Aorta (tissue), 5 donors: ENCODE measurements around the gene PPFIA2. TPM values are rescaled to one million over a fixed set of nuclear protein-coding genes. Genes with fewer than 3 reads are reported as not detected.

ENCODE experiments used
- ATAC-seq: fragments of 200-7000 bp; cut with Tn5 transposase; one replicate; pipeline ENCODE4 v1.9.1; 2022; ENCODE audit warnings: moderate library complexity; ENCODE audit not compliant: low FRiP score
- DNase-seq, 2 donors: peaks; one replicate each; pipeline ENCODE4 v3.0.0-alpha.2; 2020
- H3K27ac ChIP-seq, 2 donors: one replicate each; pipeline ENCODE4 v1.5.1; 2013; ENCODE audit warnings: low read length in 2 of 2, mild to moderate bottlenecking in 2 of 2, moderate library complexity in 2 of 2, control low read depth in 1 of 2, inconsistent platforms in 1 of 2, low read depth in 1 of 2
- H3K27me3 ChIP-seq, 2 donors: one replicate each; pipeline ENCODE4 v1.6.1; 2013; ENCODE audit warnings: control low read depth in 1 of 2, low read length in 1 of 2, mild to moderate bottlenecking in 1 of 2, moderate library complexity in 1 of 2; ENCODE audit not compliant: insufficient read depth in 2 of 2, control insufficient read depth in 1 of 2
- H3K36me3 ChIP-seq, 2 donors: one replicate each; pipeline ENCODE4 v1.6.1; 2013; ENCODE audit warnings: control low read depth in 1 of 2, low read length in 1 of 2, mild to moderate bottlenecking in 1 of 2; ENCODE audit not compliant: insufficient read depth in 2 of 2, control insufficient read depth in 1 of 2
- H3K4me1 ChIP-seq, 2 donors: one replicate each; pipeline ENCODE4 v1.6.1; 2013; ENCODE audit warnings: low read length in 2 of 2, control low read depth in 1 of 2, mild to moderate bottlenecking in 1 of 2, moderate library complexity in 1 of 2; ENCODE audit not compliant: insufficient read depth in 2 of 2, control insufficient read depth in 1 of 2
- H3K4me3 ChIP-seq, 2 donors: one replicate each; pipeline ENCODE4 v1.5.1; 2013; ENCODE audit warnings: low read length in 2 of 2, control low read depth in 1 of 2, mild to moderate bottlenecking in 1 of 2
- H3K9me3 ChIP-seq: one replicate; pipeline ENCODE4 v1.6.1; 2013; ENCODE audit warnings: mild to moderate bottlenecking, low read length; ENCODE audit not compliant: control insufficient read depth
- WGBS, 2 donors: extraction: QIAGEN DNeasy Blood & Tissue Kit; methylation state at CpG; one replicate each; pipeline ENCODE4 v1.1.7; 2013; 5-methylcytosine and 5-hydroxymethylcytosine counted together
- intact Hi-C, 2 donors: fragments of 100-400 bp; cut with DNase I; formaldehyde crosslinking; loops; one replicate each; pipeline versions ENCODE4 v1.14.2 to v1.15.0; 2022
- polyA plus RNA-seq, 2 donors: library from polyadenylated mRNA; stranded (reverse); fragments of 200-250 nt; gene quantifications; one replicate each; pipeline ENCODE4 v1.2.3, GENCODE V29; 2013
- total RNA-seq, 2 donors: library from RNA; stranded (reverse); fragmentation: NEBNext Ultra II Directional; extraction: Animal tissue kit (Norgen Biotek cat#: 25700); gene quantifications; one replicate each; pipeline ENCODE4 v1.2.1, GENCODE V29; 2021
- donor health status: healthy with polysubstance abuse.
- donor health status: Bipolar disorder and iron deficiency.
- donor health status: DM: no; HTN: no; CAD: no.
- donor health status: DM: no; HTN: no; CAD: no.
- donor health status: DM: yes; HTN: yes; CAD: no.

Gene PPFIA2
- total and polyA plus RNA-seq, 4 donors = 5.4 to 46.6 (median 15.7) TPM

GRCh38 chr12:81327425-81327824, 431.7 kb downstream of the PPFIA2 start:
- Histone ChIP-seq H3K36me3 (no peaks in the 10 kb centered on the region), H3K9me3 (no peaks in the 10 kb centered on the region), H3K4me1 (no peaks in the 10 kb centered on the region), H3K27ac (no peak overlapping the region), H3K4me3 (no peak overlapping the region), H3K27me3 (no peaks in the 10 kb centered on the region)
- intact Hi-C loops = no loop called here
- no peak for ATAC-seq
- no peak for DNase-seq

GRCh38 chr12:81325086-81325485, 434.1 kb downstream of the PPFIA2 start:
- H3K4me3 ChIP-seq = no peak overlapping the region
- H3K27me3 ChIP-seq = no peaks in the 10 kb centered on the region
- H3K36me3 ChIP-seq = peaks cover 0 to 1% of the 10 kb centered on the region in 2 donors
- H3K27ac ChIP-seq = no peak overlapping the region
- H3K9me3 ChIP-seq = no peaks in the 10 kb centered on the region
- ATAC-seq (no peak), DNase-seq (no peak)
- no peaks in the 10 kb centered on the region for H3K4me1 ChIP-seq
- intact Hi-C loops = no loop called here

GRCh38 chr12:81314903-81315531, 444.1 kb downstream of the PPFIA2 start:
- intact Hi-C loops = no loop called here
- Histone ChIP-seq H3K36me3 (no peaks in the 10 kb centered on the region), H3K4me1 (no peaks in the 10 kb centered on the region), H3K9me3 (no peaks in the 10 kb centered on the region), H3K4me3 (no peak overlapping the region), H3K27ac (no peak overlapping the region), H3K27me3 (no peaks in the 10 kb centered on the region)
- no peak for DNase-seq
- WGBS, 2 donors = 87% methylated on average over 2 of the region's 2 CpGs
- ATAC-seq = no peak

GRCh38 chr12:81303935-81304334, 455.2 kb downstream of the PPFIA2 start:
- no peaks in the 10 kb centered on the region for H3K9me3 ChIP-seq
- no peak overlapping the region for H3K27ac ChIP-seq
- H3K27me3 ChIP-seq = no peaks in the 10 kb centered on the region
- ATAC-seq (no peak), DNase-seq (no peak)
- H3K36me3 ChIP-seq = no peaks in the 10 kb centered on the region
- H3K4me3 ChIP-seq = no peak overlapping the region
- H3K4me1 ChIP-seq = no peaks in the 10 kb centered on the region
- intact Hi-C loops = no loop called here
- WGBS, 2 donors = 91 to 93% methylated on average over 3 of the region's 3 CpGs

GRCh38 chr12:81300454-81300853, 458.7 kb downstream of the PPFIA2 start:
- Histone ChIP-seq H3K27ac (no peak overlapping the region), H3K4me3 (no peak overlapping the region), H3K36me3 (no peaks in the 10 kb centered on the region), H3K27me3 (no peaks in the 10 kb centered on the region), H3K4me1 (no peaks in the 10 kb centered on the region), H3K9me3 (no peaks in the 10 kb centered on the region)
- DNase-seq (no peak), ATAC-seq (no peak)
- WGBS, 2 donors = 49 to 52% methylated on average over 2 of the region's 2 CpGs
- intact Hi-C loops = no loop called here

- no peak for ATAC-seq
- intact Hi-C loops = no loop called here
Measured at GRCh38 chr12:81297601-81298000, 461.5 kb downstream of the PPFIA2 start.

GRCh38 chr12:81296556-81297305, 462.4 kb downstream of the PPFIA2 start:
- no peak for ATAC-seq
- no peak overlapping the region for H3K4me3 ChIP-seq
- H3K9me3 ChIP-seq = no peaks in the 10 kb centered on the region
- no peaks in the 10 kb centered on the region for H3K36me3 ChIP-seq
- DNase-seq = no peak
- H3K27ac ChIP-seq = no peak overlapping the region
- intact Hi-C loops = no loop called here
- H3K27me3 ChIP-seq = no peaks in the 10 kb centered on the region
- no peaks in the 10 kb centered on the region for H3K4me1 ChIP-seq
- 79 to 87% methylated on average over 2 of the region's 2 CpGs for WGBS, 2 donors

More at GRCh38 chr12:81297601-81298000, 461.5 kb downstream of the PPFIA2 start:
- H3K4me3 ChIP-seq = no peak overlapping the region
- no peak for DNase-seq
- H3K27me3 ChIP-seq = no peaks in the 10 kb centered on the region
- WGBS, 2 donors = 79 to 84% methylated on average over 3 of the region's 3 CpGs
- H3K4me1 ChIP-seq = no peaks in the 10 kb centered on the region
- no peaks in the 10 kb centered on the region for H3K9me3 ChIP-seq
- no peaks in the 10 kb centered on the region for H3K36me3 ChIP-seq
- H3K27ac ChIP-seq = no peak overlapping the region

- DNase-seq = no peak
- no peaks in the 10 kb centered on the region for H3K4me1 ChIP-seq
- H3K27me3 ChIP-seq = no peaks in the 10 kb centered on the region
- ATAC-seq = no peak
- H3K27ac ChIP-seq = no peak overlapping the region
- WGBS, 2 donors = 83 to 86% methylated on average over 3 of the region's 3 CpGs
- no peaks in the 10 kb centered on the region for H3K36me3 ChIP-seq
- no peaks in the 10 kb centered on the region for H3K9me3 ChIP-seq
- intact Hi-C loops = no loop called here
- no peak overlapping the region for H3K4me3 ChIP-seq
Measured at GRCh38 chr12:81295251-81295650, 463.9 kb downstream of the PPFIA2 start.
